GM12892 (cell line): Measurements from ENCODE around the gene FAM90A26.
"Not testable (repeated sequence)": the region's sequence is repeated elsewhere in the genome, so short reads cannot be mapped to it uniquely, and the experiment has no call there.

Experiments used
- POLR2A ChIP-seq: IDR thresholded peaks from 2 replicates; pipeline ENCODE4 v1.6.1; 2011; ENCODE audit warnings: low read depth, low read length, control low read depth
- POLR2AphosphoS5 ChIP-seq: IDR thresholded peaks from 2 replicates; pipeline ENCODE4 v1.6.1; 2011; ENCODE audit warnings: low read depth, low read length, control low read depth

DNA sequence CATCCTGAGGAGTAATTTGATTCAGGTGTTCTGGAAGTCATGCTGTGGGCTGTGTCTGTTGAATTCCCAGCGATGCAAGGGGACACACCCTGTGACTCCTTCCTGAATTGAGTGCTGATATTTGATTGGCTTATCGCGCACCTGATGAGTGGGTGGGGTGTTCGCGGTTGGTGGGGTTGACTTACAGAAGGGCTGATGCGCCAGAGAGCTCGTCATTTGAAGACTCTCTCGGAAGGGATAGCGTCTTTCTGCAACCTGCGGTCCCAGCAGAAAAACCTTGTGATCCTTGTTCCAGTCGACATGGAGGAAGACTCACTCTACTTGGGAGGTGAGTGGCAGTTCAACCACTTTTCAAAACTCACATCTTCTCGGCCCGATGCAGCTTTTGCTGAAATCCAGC lies 49.6 kb downstream of the FAM90A26 start, which contains the start of gene USP17L12:
- TF ChIP-seq POLR2A, POLR2AphosphoS5: not testable (repeated sequence)
